GM18909 (cell line): Measurements from ENCODE around the gene PTPRR.

Source experiments
- ATAC-seq: cut with Tn5 transposase; IDR thresholded peaks from one replicate; pipeline ENCODE4 v1.9.1; 2021; ENCODE audit warnings: mild to moderate bottlenecking; ENCODE audit not compliant: unreplicated experiment, poor library complexity

PTPRR gene

GRCh38 chr12:70919176-70919575 lies 1.4 kb downstream of the PTPRR start:
- no peak for ATAC-seq

DNA sequence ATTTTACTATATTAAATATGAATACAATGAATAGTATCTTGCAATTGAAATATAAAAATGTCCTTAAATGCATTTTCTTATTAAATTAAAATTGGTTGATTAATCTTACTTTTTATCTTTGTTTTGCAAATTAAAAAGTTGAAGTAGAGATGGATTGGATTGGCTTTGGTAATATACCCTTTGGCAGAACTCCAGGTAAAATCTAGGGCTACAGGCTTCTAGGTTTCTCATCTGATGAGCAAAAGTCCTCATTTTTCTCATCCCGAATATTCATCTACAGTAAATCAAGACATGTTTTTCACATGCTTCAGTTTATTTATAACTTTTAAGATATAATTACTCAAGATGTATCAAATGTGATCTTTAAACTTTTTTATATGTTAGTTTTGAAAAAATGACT lies 2.2 kb downstream of the PTPRR start:
- ATAC-seq = no peak

DNA sequence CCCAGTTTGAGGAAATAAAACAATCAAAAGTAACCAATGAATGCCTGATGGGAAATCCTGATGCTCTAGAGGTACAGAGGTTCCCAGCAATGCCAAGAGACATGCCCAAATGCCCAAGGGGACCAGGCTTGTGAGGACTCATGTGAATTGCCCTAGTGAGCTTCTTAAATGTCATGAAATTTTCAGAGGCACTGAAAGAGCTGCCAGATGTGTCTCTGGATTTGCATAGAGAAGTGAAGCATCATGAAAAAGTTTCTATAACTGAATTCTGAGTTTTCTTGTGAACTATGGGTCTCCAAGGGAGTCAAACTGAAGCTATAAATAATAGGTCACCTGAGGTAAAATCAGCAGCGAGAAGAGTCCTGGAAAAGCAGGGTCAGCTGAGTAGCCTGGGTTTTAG lies 9.9 kb downstream of the PTPRR start:
- ATAC-seq = no peak

DNA sequence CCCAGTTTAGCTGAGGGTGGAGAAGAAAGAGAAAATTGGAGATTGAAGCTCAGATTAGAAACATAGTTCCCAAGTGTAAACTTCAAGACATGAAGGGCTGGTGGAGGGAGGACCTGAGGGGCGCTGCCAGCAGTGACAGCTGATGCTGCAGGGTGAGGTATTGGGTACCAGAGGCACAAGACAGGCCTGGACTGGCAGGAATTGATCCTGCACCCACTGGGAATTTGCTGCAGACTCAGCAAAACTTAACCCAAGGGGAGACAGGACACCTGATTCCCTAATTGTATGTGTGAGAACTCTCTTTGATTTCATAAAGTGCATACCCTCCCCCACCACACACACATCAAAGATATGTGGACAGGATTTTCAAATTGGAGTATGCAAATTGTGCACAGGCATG lies 11.6 kb downstream of the PTPRR start:
- ATAC-seq = no peak

DNA sequence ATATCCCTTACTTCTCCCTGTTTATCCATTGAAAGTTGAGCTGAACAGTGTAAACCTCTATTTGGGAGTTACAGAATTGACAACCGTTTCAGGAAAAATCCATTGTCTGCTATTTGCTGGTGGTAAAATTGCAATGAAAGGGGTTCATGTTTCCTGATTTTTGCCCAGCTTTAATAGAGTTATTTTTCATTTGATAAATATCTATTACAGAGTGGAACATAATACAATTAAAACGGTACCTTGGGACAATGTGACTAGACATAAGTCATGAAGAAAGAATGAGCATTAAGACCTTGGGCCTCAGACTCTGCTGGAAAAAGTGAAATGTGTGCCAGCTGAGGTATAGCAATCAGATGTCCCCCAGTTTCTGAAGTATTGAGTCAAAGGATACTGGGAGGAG lies 13.1 kb downstream of the PTPRR start:
- ATAC-seq = no peak

DNA sequence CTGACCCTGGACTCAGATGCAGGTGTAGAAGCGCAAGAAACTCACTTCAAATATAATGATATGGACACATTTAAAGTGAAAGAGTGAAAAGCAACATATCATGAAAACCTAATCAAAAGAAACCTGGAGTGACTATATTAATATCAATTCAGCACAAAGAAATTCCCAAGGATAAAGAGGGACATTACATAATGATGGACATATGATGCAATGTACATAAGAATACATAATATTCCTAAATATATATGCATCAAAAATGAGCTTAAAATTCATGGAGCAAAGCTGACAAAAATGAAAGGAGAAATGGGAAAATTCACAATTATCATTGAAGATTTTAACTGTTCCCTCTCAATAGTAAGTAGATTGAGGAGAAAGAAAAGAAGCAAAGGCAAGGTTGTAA lies 24.6 kb downstream of the PTPRR start:
- no peak for ATAC-seq

GRCh38 chr12:70892593-70892992 lies 27.9 kb downstream of the PTPRR start:
- ATAC-seq = no peak

DNA sequence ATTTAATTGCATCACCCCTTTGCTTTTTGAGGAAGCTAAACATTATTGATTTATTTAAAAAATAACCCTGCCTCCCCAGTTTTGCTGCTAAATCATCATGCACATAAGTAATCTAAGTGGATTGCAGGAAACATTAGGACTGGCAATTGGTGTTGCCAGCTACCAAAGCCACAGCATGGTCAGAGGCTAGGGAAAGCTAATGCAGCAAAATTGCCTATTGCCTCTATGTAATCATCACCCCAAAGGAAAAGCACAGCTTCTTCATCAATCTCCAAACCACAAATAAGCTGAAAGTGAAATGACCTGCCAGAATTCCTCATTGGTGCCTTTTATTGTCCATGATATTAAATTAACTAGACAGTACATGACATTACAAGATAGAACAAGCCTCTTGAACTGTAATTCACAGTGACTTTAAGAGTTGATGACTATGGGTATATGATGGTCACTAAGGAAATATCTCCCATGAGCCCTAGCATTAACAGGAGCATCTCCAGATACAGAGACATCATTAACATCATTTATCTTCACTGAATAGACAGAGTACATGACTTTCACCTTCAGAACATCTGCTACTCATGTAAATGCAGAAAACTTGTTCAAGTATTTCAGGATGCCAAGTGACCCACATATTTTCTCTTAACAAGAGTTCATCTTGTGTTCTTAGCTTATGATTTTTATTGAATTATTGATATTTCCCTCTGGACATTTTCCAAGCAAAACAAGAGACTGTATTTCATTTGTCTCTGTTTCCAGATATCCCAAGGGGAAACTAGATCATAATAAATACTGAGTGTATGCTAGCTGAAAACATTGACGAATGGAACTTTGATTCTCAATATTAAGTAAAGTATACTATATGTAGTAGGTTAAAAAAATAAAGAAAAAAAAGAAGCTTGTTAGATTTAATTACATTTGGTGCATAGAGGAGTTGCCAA lies 29.4 kb downstream of the PTPRR start:
- no peak for ATAC-seq

- ATAC-seq = no peak
Observed at GRCh38 chr12:70885956-70886355, 34.6 kb downstream of the PTPRR start.

GRCh38 chr12:70883855-70884254 lies 36.7 kb downstream of the PTPRR start:
- ATAC-seq = no peak

DNA sequence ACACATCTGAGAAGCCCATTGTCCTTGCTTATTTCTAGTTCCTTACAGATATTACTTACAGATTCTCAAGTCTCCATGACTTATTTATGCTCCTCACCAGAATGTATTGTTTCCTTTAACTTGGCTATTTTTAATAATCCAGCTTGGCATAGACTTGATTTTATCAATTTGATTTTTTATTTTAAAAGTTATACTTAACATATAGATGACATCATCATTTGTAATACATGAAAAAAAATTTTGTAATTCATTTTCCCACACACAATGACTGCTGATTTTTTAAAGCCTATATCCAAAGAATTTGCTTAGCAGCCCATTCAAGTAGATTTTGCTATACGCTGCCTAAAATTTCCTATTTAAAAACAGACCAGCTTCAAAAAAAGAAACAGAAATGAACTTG lies 39.8 kb downstream of the PTPRR start:
- no peak for ATAC-seq

DNA sequence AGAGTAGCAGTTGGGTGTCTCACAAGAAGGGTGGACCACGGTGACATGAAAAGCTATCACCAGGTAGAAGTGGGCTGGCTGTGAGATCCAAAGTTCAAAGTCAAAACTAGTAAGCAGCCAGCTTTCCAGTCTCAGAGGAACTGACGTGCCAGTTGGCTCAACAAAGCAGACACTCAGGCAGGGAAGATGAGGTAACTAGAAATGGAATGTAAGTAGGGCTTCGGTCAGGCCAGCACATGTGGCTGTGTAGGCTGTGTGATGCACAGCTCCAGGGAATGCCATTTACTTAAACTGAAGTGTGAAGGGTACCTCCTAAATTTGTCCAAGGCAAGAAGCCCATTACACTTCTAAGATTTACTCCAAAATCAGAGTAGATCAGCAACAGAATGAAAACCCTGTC lies 43.6 kb downstream of the PTPRR start:
- ATAC-seq = no peak

DNA sequence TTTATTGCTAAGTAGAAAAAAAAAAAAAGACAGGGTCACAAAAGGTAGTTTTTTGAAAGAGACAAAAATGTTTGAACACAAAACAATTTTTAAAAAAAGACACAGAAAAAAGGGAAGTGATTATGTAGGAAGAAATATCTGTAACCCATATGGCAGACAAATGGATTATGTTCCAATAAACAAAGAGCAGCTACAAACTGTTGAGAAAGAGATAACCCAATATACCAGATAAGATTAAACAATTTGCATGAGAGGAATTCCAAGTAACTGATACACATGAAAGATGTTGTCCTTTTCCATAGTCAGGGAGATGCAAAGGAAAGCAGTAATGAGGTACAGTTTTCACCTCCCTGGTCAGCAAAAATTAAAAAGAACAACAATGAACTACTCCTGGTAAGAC lies 44.9 kb downstream of the PTPRR start:
- ATAC-seq = no peak

DNA sequence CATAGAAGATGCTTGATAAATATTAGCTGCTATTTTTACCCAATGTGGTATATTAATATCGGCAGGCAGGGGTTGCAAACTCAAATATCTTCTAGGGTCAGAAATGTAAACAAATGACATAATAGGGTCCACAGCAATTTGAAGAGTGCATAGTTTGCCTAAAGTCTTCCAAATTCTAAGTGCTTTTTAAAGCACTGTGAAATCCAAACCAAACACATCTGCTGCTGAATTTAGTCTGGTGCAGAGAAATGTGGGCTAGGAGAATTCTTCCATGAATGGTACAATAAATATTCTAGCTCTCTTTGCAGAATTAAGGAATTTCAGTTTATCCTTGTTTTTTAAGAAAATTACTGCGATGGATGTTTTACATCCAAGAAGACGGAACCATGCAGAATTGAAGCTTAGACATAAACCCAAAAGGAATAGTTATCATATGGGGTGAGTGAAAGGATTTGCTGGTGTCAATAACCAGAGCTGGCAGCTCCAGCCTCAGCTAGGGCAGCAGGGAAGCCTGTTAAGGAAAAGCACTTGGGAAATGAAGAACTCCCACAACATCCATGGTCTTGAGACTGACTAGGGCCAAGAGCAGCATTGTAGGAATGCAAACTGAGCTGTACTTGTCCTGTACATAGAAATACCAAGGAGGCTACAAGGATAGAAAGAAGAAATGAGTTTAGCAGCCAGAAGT lies 65.5 kb downstream of the PTPRR start:
- no peak for ATAC-seq

DNA sequence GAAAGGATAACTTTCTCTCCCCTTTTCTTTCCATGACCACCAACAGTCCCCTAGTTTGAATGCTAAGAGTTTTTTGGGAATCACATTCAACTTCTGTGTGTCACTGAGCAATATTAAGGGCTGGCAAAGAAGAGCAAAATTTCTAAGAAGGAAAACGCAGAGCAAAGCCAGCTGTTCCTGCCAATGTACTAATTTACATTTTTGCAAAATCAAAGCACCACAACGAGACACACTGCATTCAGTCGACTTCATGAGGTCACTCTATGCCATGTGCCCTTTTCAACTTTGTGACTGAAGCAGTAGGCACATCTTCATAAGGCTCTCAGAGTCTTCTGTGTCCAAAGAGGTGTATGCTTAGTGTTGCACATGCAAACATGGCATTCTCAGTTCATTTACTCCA lies 66.4 kb downstream of the PTPRR start:
- ATAC-seq = no peak

DNA sequence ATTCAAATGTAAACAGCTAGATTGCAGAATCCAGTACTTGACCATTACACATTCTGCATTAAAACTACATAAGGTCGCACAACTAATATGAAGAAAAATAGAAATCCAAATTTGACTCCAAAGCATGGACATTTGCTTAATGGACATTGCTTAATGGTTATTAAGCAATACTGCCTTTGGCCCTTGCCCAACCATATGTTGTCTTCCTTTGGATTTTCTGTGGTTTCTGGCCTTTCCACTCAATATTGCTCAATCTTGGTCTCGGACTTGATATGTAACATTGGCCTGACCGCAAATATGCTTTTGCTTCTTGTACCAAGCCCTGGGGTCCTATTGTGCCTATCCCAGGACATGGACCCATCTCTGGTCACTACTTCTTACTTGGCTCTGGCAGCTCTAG lies 67.2 kb downstream of the PTPRR start:
- no peak for ATAC-seq

DNA sequence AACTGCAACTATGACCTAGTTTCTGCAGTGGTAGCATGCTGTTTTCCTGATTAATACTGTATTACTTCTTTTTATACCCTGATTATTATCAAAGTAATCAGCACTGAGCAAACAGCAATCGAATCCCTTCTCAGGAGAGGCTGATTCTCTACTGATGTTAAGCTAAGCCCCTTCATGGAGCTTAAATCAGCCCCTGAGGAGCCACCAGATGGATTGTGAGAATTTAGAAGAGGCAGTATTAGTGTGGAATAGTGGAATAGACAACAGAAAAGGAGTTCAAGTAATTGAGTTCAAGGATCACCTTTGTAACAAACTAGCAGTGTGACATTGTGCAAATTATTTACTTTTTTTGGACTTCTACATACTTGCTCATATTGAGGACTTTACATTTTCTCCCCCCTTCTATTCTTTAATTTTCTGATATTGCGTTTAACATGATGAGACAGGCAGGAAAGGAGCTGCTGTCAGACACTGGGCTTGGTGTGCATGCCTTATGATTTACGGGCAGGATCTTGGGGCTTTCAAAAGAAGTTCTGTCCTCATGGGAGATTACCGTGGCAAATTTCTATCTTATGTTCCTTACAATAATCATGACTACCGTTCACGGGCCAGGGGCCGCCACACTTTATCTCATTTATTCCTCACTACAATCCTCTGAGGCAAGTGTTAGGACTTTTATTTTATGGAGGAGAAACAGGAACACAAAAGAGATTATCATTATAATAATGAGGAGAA lies 68.0 kb downstream of the PTPRR start:
- no peak for ATAC-seq

DNA sequence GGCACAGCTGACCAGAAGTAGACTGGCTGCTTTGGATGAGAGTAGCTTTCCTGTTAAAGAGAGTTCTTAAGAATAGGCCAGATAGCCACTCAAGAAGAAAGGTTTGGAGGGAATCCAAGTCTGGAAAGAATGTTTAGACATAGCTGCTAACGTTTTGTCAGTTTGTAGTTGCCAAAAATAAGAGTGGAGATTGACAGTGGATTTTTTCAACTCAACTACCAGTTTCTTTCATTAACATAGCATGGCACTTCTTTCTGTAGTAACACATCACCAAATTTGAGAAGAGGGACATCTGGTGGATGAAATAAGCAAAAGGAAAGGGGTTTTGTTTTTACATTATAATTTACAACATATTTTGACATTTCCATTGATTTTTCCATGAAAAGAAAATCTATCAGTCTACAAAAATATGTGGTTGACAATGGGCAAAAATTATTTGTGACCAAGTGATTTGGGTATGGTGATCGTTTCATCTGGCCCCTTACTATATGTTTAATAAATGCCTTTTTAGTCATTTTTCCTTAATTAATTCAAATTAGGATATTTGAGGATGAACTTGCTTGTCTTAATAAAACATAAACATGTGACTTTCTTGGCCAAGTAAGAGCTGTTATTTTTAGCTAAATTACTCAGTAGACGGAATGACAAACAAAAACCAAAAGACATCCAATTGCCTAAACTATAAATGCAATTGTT lies 71.1 kb downstream of the PTPRR start:
- no peak for ATAC-seq

- no peak for ATAC-seq
Observed at GRCh38 chr12:70847871-70848270, 72.7 kb downstream of the PTPRR start.

- no peak for ATAC-seq
Observed at GRCh38 chr12:70845268-70845667, 75.3 kb downstream of the PTPRR start.

DNA sequence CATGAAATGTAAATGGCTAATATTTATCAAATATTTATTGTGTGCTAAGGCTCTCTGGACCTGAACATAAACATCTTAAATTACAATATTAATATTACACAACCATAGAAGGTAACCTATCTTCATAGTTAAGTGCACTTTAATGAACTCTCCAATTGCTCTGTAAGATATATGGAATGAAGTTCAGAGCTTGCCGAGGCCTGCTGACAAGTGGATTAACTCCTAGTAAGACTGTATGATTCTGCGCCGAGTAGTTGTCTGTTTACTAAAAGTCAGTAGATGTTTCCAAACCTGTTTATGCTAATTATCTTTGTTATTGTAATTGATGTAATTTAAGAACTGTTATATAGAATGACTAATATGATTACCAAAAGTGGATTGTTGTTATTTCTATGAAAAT lies 77.2 kb downstream of the PTPRR start:
- ATAC-seq = no peak
